GM13976 (cell line): ENCODE data around the gene P3H2.
"Not testable (repeated sequence)": the region's sequence is repeated elsewhere in the genome, so short reads cannot be mapped to it uniquely, and the experiment has no call there.

ENCODE experiments used
- DNase-seq: peaks from one replicate; pipeline ENCODE4 v3.0.0; 2012; ENCODE audit warnings: low spot score
- CTCF ChIP-seq: IDR thresholded peaks from 2 replicates; pipeline ENCODE4 v1.5.1; 2012; ENCODE audit warnings: borderline replicate concordance, mild to moderate bottlenecking; ENCODE audit not compliant: insufficient read depth; ENCODE audit errors: extremely low read depth, missing control alignments, control extremely low read depth
- in situ Hi-C: fragments of 300-500 bp; cut with MboI; formaldehyde crosslinking; loops from one replicate; pipeline ENCODE4 v1.12.0; 2022; ENCODE audit warnings: low sequenced_read_pairs, mixed read lengths, inconsistent platforms; ENCODE audit not compliant: unreplicated experiment

Gene P3H2

DNA sequence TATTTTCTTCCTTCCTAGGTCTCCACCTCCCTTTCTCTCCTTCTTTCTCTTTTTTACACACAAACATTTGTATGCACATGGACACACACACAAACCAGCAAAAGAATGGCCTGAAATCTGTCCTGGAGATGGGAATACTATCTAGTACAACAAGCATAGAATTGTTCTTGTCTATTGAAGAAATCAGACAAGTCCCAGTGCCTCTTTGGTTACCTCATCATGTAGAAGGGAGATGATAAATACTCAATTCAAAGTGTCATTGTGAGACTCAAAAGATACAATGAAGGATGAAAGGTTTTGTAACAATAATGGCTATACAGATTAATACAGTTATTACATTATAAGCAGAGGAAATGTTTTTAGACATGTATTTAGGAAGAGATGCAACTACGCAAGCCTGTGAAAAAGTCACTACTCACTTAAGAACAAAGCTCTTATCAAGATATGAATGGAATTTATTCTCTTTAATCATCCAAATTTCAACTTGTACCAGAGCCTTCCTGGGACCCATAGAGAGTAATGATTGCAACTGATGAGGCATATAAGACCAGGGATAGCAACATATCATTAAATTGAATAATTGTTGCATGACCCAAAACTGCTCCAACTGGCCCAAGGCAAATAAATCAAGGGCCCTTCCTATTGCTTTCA, 43.2 kb downstream of the P3H2 start:
- no peak for TF ChIP-seq CTCF
- in situ Hi-C loops: no loop called here
- DNase-seq: no peak

DNA sequence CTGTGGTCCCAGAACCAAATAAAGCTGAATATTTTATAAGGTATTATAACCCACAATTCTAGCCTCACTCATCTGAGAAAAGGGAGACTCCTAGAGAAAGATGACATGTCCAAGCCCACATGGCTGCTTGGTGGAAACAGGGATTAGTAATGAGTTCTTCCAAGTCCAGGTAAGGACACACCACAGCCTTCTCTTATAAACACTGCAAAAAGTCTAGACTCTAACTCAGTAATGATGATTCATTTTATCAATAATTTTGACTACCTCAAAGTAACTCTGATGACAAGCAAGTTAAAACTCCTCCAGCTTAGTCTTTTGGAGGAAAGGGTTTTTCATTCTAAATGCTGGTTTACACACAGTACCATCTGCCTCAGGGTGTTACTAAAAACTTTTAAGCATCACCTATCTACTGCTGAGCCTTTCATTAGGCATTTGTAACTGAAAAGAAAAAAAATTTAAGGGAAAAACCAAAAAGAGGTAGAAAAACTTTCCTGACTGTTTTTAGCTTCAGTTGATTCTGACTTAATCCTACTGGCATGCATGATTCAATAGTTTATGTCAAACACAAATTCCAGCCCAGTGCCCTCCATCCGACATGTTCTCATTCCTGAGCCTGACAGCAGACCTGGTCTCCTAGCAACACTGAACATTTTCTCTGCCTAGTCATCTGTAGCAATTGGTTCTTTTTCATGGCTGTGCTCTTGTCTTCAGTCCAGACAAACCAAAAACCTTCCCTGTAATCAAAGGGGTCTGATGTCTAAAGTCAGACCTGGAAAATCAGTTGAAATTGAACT, 43.9 kb downstream of the P3H2 start:
- in situ Hi-C loops: no loop called here
- TF ChIP-seq CTCF: no peak
- no peak for DNase-seq

- in situ Hi-C loops: no loop called here
Measured at GRCh38 chr3:190076136-190076535, 44.6 kb downstream of the P3H2 start.

GRCh38 chr3:190074817-190075216, 45.9 kb downstream of the P3H2 start:
- DNase-seq: no peak
- TF ChIP-seq CTCF: no peak
- in situ Hi-C loops: no loop called here

More at GRCh38 chr3:190076136-190076535, 44.6 kb downstream of the P3H2 start:
- DNase-seq: no peak
- TF ChIP-seq CTCF: no peak

DNA sequence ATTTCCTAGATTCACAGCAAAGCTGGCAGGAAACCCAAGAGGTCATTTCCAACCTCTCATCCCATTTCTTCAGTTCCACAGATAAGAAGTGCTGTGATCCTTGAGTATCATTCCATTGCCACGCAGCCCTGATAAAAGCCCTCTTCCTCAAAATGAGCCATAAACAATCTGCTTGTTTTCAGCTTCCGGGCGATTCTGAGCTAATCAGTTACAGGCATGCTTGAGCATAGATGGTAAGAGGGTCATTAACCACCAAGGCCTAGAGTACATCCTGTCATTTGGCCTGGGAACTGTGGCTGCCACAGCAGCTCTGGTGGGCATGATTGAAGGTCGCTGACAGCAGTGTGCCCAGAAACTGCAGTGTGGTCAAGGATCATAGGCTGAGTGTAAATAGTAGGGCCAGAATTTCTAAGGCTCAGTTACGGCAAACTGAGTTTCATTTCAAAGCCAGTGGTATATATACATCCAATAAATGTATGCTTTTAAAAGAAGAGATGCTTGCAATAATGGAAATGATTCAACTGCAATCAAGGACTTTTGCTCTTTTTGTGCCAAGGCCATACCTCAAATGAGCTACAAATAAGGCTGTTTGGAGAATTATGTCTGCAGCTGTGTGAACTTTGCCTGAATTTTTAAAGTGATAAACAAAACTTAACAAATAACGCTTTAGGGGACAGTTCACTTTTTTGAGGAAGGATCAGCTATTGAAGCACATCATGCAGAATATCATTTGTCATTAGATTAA, 47.3 kb downstream of the P3H2 start:
- TF ChIP-seq CTCF: no peak
- no peak for DNase-seq
- in situ Hi-C loops: no loop called here

DNA sequence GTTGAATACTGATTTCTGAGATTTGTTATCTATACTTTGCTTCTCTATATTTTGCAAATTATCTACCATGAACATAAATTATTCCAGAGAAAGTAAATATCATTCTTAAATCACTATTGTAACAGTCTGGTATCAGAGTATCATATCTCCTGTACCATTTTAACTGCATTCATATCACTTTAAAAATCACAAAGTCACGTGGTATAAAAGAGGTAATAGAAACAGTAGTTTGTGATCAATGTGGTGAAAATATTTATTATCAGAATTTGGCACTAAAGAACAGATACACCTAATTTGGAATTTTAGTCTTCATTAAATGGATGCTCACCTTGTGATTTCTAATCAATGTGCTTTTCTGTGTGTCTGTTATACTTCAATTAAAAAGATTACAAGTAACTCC, 47.8 kb downstream of the P3H2 start:
- no peak for TF ChIP-seq CTCF
- in situ Hi-C loops: no loop called here
- DNase-seq: no peak

- in situ Hi-C loops: not testable (repeated sequence)
Measured at GRCh38 chr3:190071921-190072320, 48.8 kb downstream of the P3H2 start.

More at GRCh38 chr3:190071921-190072320, 48.8 kb downstream of the P3H2 start:
- not testable (repeated sequence) for DNase-seq
